ENCODE measurements around the gene GMPR2. TPM values are rescaled to one million over a fixed set of nuclear protein-coding genes. Genes with fewer than 3 reads are reported as not detected.

GMPR2 gene
- total and polyA plus RNA-seq, 2 of the 13 experiments (the other 11 are each of a cell fraction or from before 2014, with no cell fraction given): 210 to 273 TPM

DNA sequence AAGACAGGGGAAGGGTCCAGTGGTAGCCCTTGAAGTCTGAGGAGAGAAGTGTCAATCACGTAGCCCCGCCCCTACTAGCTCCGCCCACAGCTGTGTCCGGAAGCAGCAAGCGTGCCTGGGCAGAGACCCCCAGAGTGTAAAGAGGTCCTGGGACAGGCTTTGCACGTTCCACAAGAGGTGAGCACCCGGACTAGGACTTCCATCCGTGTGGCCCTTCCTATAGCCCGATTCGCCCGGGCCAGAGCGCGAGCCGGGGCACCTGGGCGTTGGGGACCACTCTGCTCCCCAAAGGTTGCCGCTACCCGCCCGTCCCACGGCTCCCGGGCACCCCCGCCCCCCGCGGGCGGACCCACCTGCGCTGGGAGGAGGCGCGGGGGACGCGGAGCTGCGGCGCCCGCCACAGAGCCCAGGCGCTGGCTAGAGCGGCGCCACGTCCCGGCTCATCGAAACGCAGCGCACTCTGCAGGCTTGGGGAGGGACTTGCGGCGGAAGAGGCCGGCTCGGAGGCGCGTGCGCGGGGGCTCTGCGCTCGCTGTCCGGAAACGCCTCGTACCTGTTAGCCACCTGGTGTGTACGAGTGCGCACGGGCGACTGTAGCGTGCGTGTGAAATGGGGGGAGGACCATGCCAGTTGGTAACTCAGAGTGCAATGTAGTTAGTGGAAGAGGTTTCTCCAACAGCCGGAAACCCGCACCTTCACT, 38.6 kb downstream of the GMPR2 start, which contains the start of gene RABGGTA (continued):
- TF ChIP-seq, protein P1, sequence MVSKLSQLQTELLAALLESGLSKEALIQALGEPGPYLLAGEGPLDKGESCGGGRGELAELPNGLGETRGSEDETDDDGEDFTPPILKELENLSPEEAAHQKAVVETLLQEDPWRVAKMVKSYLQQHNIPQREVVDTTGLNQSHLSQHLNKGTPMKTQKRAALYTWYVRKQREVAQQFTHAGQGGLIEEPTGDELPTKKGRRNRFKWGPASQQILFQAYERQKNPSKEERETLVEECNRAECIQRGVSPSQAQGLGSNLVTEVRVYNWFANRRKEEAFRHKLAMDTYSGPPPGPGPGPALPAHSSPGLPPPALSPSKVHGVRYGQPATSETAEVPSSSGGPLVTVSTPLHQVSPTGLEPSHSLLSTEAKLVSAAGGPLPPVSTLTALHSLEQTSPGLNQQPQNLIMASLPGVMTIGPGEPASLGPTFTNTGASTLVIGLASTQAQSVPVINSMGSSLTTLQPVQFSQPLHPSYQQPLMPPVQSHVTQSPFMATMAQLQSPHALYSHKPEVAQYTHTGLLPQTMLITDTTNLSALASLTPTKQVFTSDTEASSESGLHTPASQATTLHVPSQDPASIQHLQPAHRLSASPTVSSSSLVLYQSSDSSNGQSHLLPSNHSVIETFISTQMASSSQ (IDR thresholded peaks at IDR 0.05; ENCODE audit: low read depth): peak; percentile 46; the same call in 1 of the 2 replicates
- TF ChIP-seq, protein P1 (CRISPR knock-in tag; IDR thresholded peaks at IDR 0.05; ENCODE audit: borderline replicate concordance): peak; percentile 96
- TF ChIP-seq MED8 (CRISPR knock-in tag; IDR thresholded peaks at IDR 0.05; ENCODE audit: insufficient replicate concordance) (peak; percentile 99), HES4 (CRISPR knock-in tag; IDR thresholded peaks at IDR 0.05; ENCODE audit: borderline replicate concordance) (peak; percentile 88), ZNF816 (CRISPR knock-in tag; IDR thresholded peaks at IDR 0.05; ENCODE audit: borderline replicate concordance) (peak; percentile 7; the same call in 1 of the 2 replicates), ZNF34 (CRISPR knock-in tag; IDR thresholded peaks at IDR 0.05; ENCODE audit: borderline replicate concordance) (peak; percentile 99), IRF2 (CRISPR knock-in tag; IDR thresholded peaks at IDR 0.05) (peak; percentile 100), MEF2D (CRISPR knock-in tag; IDR thresholded peaks at IDR 0.05) (peak; percentile 98), MEIS2 (CRISPR knock-in tag; IDR thresholded peaks at IDR 0.05) (peak; percentile 99), NR2F2 (IDR thresholded peaks at IDR 0.05; ENCODE audit: borderline replicate concordance, low read depth) (no peak), ZNF792 (CRISPR knock-in tag; IDR thresholded peaks at IDR 0.05) (peak; percentile 100), NFE2 (CRISPR knock-in tag; IDR thresholded peaks at IDR 0.05) (no peak), NFYC (CRISPR knock-in tag; IDR thresholded peaks at IDR 0.05) (peak; percentile 68; the same call in 1 of the 2 replicates)
- TF ChIP-seq, protein P2, sequence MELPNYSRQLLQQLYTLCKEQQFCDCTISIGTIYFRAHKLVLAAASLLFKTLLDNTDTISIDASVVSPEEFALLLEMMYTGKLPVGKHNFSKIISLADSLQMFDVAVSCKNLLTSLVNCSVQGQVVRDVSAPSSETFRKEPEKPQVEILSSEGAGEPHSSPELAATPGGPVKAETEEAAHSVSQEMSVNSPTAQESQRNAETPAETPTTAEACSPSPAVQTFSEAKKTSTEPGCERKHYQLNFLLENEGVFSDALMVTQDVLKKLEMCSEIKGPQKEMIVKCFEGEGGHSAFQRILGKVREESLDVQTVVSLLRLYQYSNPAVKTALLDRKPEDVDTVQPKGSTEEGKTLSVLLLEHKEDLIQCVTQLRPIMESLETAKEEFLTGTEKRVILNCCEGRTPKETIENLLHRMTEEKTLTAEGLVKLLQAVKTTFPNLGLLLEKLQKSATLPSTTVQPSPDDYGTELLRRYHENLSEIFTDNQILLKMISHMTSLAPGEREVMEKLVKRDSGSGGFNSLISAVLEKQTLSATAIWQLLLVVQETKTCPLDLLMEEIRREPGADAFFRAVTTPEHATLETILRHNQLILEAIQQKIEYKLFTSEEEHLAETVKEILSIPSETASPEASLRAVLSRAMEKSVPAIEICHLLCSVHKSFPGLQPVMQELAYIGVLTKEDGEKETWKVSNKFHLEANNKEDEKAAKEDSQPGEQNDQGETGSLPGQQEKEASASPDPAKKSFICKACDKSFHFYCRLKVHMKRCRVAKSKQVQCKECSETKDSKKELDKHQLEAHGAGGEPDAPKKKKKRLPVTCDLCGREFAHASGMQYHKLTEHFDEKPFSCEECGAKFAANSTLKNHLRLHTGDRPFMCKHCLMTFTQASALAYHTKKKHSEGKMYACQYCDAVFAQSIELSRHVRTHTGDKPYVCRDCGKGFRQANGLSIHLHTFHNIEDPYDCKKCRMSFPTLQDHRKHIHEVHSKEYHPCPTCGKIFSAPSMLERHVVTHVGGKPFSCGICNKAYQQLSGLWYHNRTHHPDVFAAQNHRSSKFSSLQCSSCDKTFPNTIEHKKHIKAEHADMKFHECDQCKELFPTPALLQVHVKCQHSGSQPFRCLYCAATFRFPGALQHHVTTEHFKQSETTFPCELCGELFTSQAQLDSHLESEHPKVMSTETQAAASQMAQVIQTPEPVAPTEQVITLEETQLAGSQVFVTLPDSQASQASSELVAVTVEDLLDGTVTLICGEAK (IDR thresholded peaks at IDR 0.05): no peak
- TF ChIP-seq, protein P2 (CRISPR knock-in tag; IDR thresholded peaks at IDR 0.05): peak; percentile 94
- TF ChIP-seq, protein P3, sequence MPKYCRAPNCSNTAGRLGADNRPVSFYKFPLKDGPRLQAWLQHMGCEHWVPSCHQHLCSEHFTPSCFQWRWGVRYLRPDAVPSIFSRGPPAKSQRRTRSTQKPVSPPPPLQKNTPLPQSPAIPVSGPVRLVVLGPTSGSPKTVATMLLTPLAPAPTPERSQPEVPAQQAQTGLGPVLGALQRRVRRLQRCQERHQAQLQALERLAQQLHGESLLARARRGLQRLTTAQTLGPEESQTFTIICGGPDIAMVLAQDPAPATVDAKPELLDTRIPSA (CRISPR knock-in tag; IDR thresholded peaks at IDR 0.05; ENCODE audit: borderline replicate concordance): peak; percentile 88
